ENCODE results near the gene HRH3.

GRCh38 chr20:62220666-62221568, 839 bp upstream of the HRH3 start:
- TF ChIP-seq CTCF (IDR thresholded peaks at IDR 0.05; ENCODE audit: insufficient read depth, low read length, poor library complexity, severe bottlenecking) (no peak), EZH2phosphoT487 (conservative IDR thresholded peaks at IDR 0.05; ENCODE audit: low read length) (no peak)

Measured in SU-DHL-6 (cell line).